Measurements from ENCODE around the gene SIGLEC15.
A peak's percentile ranks its signal among the peaks of the same experiment; 100 is the strongest.
"Not testable (repeated sequence)": the region's sequence is repeated elsewhere in the genome, so short reads cannot be mapped to it uniquely, and the experiment has no call there.

SIGLEC15 gene

GRCh38 chr18:45845410-45845809 is 19.9 kb downstream of the SIGLEC15 start:
- DNase-seq: no peak

- DNase-seq: no peak
These were observed 21.6 kb downstream of the SIGLEC15 start for GRCh38 chr18:45847119-45847518.

GRCh38 chr18:45848643-45849042 is 23.2 kb downstream of the SIGLEC15 start:
- DNase-seq: not testable (repeated sequence)

GRCh38 chr18:45849529-45849928 is 24.1 kb downstream of the SIGLEC15 start:
- no peak for DNase-seq

GRCh38 chr18:45850021-45850420 is 24.5 kb downstream of the SIGLEC15 start:
- no peak for DNase-seq

- DNase-seq: no peak
These were observed 25.9 kb downstream of the SIGLEC15 start for GRCh38 chr18:45851161-45851925.

- no peak for DNase-seq
These were observed 27.2 kb downstream of the SIGLEC15 start for GRCh38 chr18:45852631-45853030.

GRCh38 chr18:45854036-45854586 is 28.6 kb downstream of the SIGLEC15 start:
- no peak for DNase-seq

- no peak for DNase-seq
These were observed 31.1 kb downstream of the SIGLEC15 start for GRCh38 chr18:45856531-45856930.

- DNase-seq: no peak
These were observed 33.9 kb downstream of the SIGLEC15 start for GRCh38 chr18:45859334-45859733.

GRCh38 chr18:45860492-45860891 is 35.0 kb downstream of the SIGLEC15 start:
- no peak for DNase-seq

- no peak for DNase-seq
These were observed 35.5 kb downstream of the SIGLEC15 start for GRCh38 chr18:45860971-45861370.

- no peak for DNase-seq
These were observed 36.5 kb downstream of the SIGLEC15 start for GRCh38 chr18:45861926-45862325.

- DNase-seq: no peak
These were observed 38.0 kb downstream of the SIGLEC15 start for GRCh38 chr18:45863469-45863868.

- no peak for DNase-seq
These were observed 38.6 kb downstream of the SIGLEC15 start for GRCh38 chr18:45864081-45864480.

GRCh38 chr18:45865466-45865865 is 40.0 kb downstream of the SIGLEC15 start:
- DNase-seq: no peak

- DNase-seq: no peak
These were observed 44.9 kb downstream of the SIGLEC15 start for GRCh38 chr18:45870419-45870818.

GRCh38 chr18:45871431-45872084 is 46.1 kb downstream of the SIGLEC15 start:
- DNase-seq: no peak

GRCh38 chr18:45874491-45875184 is 49.2 kb downstream of the SIGLEC15 start:
- DNase-seq: no peak

- no peak for DNase-seq
These were observed 50.7 kb downstream of the SIGLEC15 start for GRCh38 chr18:45876161-45876560.

GRCh38 chr18:45877403-45877802 is 51.9 kb downstream of the SIGLEC15 start:
- DNase-seq: no peak

GRCh38 chr18:45879681-45880655 is 54.5 kb downstream of the SIGLEC15 start:
- DNase-seq: peak in 1 of 2 experiments; percentile 61

Data from NCI-H446 (cell line).